H9 (cell line): ENCODE data around the gene GABPB2. TPM values are rescaled to one million over a fixed set of nuclear protein-coding genes. Genes with fewer than 3 reads are reported as not detected.

Experiments used
- DNase-seq: peaks from one replicate; pipeline ENCODE4 v3.0.0-alpha.2; 2017
- H2AFZ ChIP-seq: one replicate; pipeline ENCODE4 v1.6.1; 2013; ENCODE audit warnings: mild to moderate bottlenecking, low read length, control low read depth, moderate library complexity
- H2AK5ac ChIP-seq: 2 replicates; pipeline ENCODE4 v1.6.1; 2013; ENCODE audit warnings: low read length, control low read depth, mixed read lengths; ENCODE audit not compliant: insufficient read length
- H2BK120ac ChIP-seq: one replicate; pipeline ENCODE4 v1.6.1; 2013; ENCODE audit warnings: low read depth, mild to moderate bottlenecking, low read length, control low read depth, inconsistent platforms; ENCODE audit not compliant: poor library complexity, severe bottlenecking
- H2BK12ac ChIP-seq: 2 replicates; pipeline ENCODE4 v1.6.1; 2013; ENCODE audit warnings: low read length, control low read depth, mixed read lengths, low read depth; ENCODE audit not compliant: insufficient read length
- H2BK15ac ChIP-seq: 2 replicates; pipeline ENCODE4 v1.6.1; 2013; ENCODE audit warnings: low read depth, low read length, control low read depth
- H2BK20ac ChIP-seq: one replicate; pipeline ENCODE4 v1.6.1; 2013; ENCODE audit warnings: low read depth, mild to moderate bottlenecking, low read length, control low read depth, inconsistent platforms; ENCODE audit not compliant: poor library complexity, severe bottlenecking
- H2BK5ac ChIP-seq: 2 replicates; pipeline ENCODE4 v1.6.1; 2013; ENCODE audit warnings: low read length, control low read depth, mixed read lengths; ENCODE audit not compliant: insufficient read length
- H3K14ac ChIP-seq: 2 replicates; pipeline ENCODE4 v1.6.1; 2013; ENCODE audit warnings: low read length, control low read depth; ENCODE audit not compliant: insufficient read depth
- H3K18ac ChIP-seq: 2 replicates; pipeline ENCODE4 v1.6.1; 2013; ENCODE audit warnings: low read depth, mild to moderate bottlenecking, mixed read lengths, low read length, control low read depth; ENCODE audit not compliant: insufficient read length
- H3K23ac ChIP-seq: 2 replicates; pipeline ENCODE4 v1.6.1; 2013; ENCODE audit warnings: low read length, control low read depth, mixed read lengths, low read depth; ENCODE audit not compliant: insufficient read length
- H3K23me2 ChIP-seq: 2 replicates; pipeline ENCODE4 v1.6.1; 2013; ENCODE audit warnings: low read depth, mild to moderate bottlenecking, mixed read lengths, low read length, control low read depth; ENCODE audit not compliant: insufficient read length, poor library complexity, severe bottlenecking
- H3K27ac ChIP-seq: 2 replicates; pipeline ENCODE4 v1.5.1; 2013; ENCODE audit warnings: low read length, control low read depth, mixed read lengths, low read depth; ENCODE audit not compliant: insufficient read length
- H3K27me3 ChIP-seq: 2 replicates; pipeline ENCODE4 v1.6.1; 2013; ENCODE audit warnings: low read length, control low read depth, inconsistent platforms; ENCODE audit not compliant: insufficient read depth
- H3K4ac ChIP-seq: 2 replicates; pipeline ENCODE4 v1.6.1; 2013; ENCODE audit warnings: low read depth, mild to moderate bottlenecking, control low read depth, inconsistent platforms, low read length, moderate library complexity
- H3K4me1 ChIP-seq: 2 replicates; pipeline ENCODE4 v1.6.1; 2013; ENCODE audit warnings: low read length, control low read depth, inconsistent platforms; ENCODE audit not compliant: insufficient read depth
- H3K4me2 ChIP-seq: 2 replicates; pipeline ENCODE4 v1.6.1; 2013; ENCODE audit warnings: low read length, control low read depth, mixed read lengths; ENCODE audit not compliant: insufficient read length, insufficient read depth
- H3K56ac ChIP-seq: 2 replicates; pipeline ENCODE4 v1.6.1; 2013; ENCODE audit warnings: low read depth, mild to moderate bottlenecking, mixed read lengths, low read length, control low read depth; ENCODE audit not compliant: insufficient read length
- H3K79me1 ChIP-seq: 2 replicates; pipeline ENCODE4 v1.6.1; 2013; ENCODE audit warnings: low read depth, mild to moderate bottlenecking, moderate library complexity, low read length, control low read depth, inconsistent platforms; ENCODE audit not compliant: insufficient read depth, poor library complexity, severe bottlenecking
- H3K79me2 ChIP-seq: 2 replicates; pipeline ENCODE4 v1.6.1; 2013; ENCODE audit warnings: low read length, control low read depth, inconsistent platforms; ENCODE audit not compliant: insufficient read depth
- H3K9ac ChIP-seq: 2 replicates; pipeline ENCODE4 v1.6.1; 2013; ENCODE audit warnings: low read length, control low read depth, mixed read lengths; ENCODE audit not compliant: insufficient read length; ENCODE audit errors: extremely low read depth
- H3K9me3 ChIP-seq: one replicate; pipeline ENCODE4 v1.6.1; 2013; ENCODE audit warnings: low read depth, low read length, inconsistent platforms; ENCODE audit not compliant: control insufficient read depth
- H3T11ph ChIP-seq: one replicate; pipeline ENCODE4 v1.6.1; 2013; ENCODE audit warnings: mild to moderate bottlenecking, low read length, control low read depth, inconsistent platforms
- H4K20me1 ChIP-seq: one replicate; pipeline ENCODE4 v1.6.1; 2013; ENCODE audit not compliant: control insufficient read depth, insufficient read length, insufficient read depth
- H4K5ac ChIP-seq: 2 replicates; pipeline ENCODE4 v1.6.1; 2013; ENCODE audit warnings: low read depth, mild to moderate bottlenecking, mixed read lengths, low read length, control low read depth; ENCODE audit not compliant: insufficient read length
- H4K8ac ChIP-seq: replicated peaks from 2 replicates; pipeline ENCODE4 v1.6.1; 2013; ENCODE audit warnings: low read length, control low read depth, mixed read lengths, low read depth; ENCODE audit not compliant: insufficient read length
- H4K91ac ChIP-seq: 2 replicates; pipeline ENCODE4 v1.6.1; 2013; ENCODE audit warnings: low read depth, mild to moderate bottlenecking, moderate library complexity, mixed read lengths, low read length, control low read depth; ENCODE audit not compliant: insufficient read length
- H3K27ac Mint-ChIP-seq, 3 experiments: 2 replicates in 2 of 3; 3 replicates in 1 of 3; pipeline ENCODE4 v1.8.0; 2020 to 2021; ENCODE audit warnings: mixed read lengths in 3 of 3, mild to moderate bottlenecking in 1 of 3, moderate library complexity in 1 of 3
- H3K27me3 Mint-ChIP-seq: 2 replicates; pipeline ENCODE4 v1.8.0; 2021; ENCODE audit warnings: low read depth, mild to moderate bottlenecking, moderate library complexity, mixed read lengths
- H3K36me3 Mint-ChIP-seq, 3 experiments: 2 replicates in 2 of 3; 3 replicates in 1 of 3; pipeline ENCODE4 v1.8.0; 2020 to 2021; ENCODE audit warnings: low read depth in 3 of 3, mixed read lengths in 3 of 3; ENCODE audit not compliant: insufficient read depth in 1 of 3
- H3K4me1 Mint-ChIP-seq, 2 experiments: 2 replicates each; pipeline ENCODE4 v1.8.0; 2020; ENCODE audit warnings: mixed read lengths in 2 of 2
- H3K4me3 Mint-ChIP-seq, 2 experiments: 2 replicates in 1 of 2; 3 replicates in 1 of 2; pipeline ENCODE4 v1.8.0; 2020 to 2021; ENCODE audit warnings: mild to moderate bottlenecking in 2 of 2, mixed read lengths in 2 of 2, moderate library complexity in 1 of 2
- H3K9me3 Mint-ChIP-seq, 2 experiments: 2 replicates in 1 of 2; 3 replicates in 1 of 2; pipeline ENCODE4 v1.8.0; 2020; ENCODE audit warnings: mild to moderate bottlenecking in 2 of 2, mixed read lengths in 2 of 2, moderate library complexity in 1 of 2
- CTCF ChIP-seq: fragments of 200-600 bp; sonication (generic); conservative IDR thresholded peaks from 3 replicates; pipeline ENCODE4 v1.8.0; 2021; ENCODE audit warnings: antibody characterized with exemption, mild to moderate bottlenecking
- WGBS: extraction: QIAGEN DNeasy Blood & Tissue Kit; methylation state at CpG from one replicate; pipeline ENCODE4 v1.1.7; 2013; ENCODE audit warnings: missing lambda C conversion rate, low lambda C conversion rate, mixed read lengths; ENCODE audit not compliant: insufficient read length; ENCODE audit errors: extremely low coverage; 5-methylcytosine and 5-hydroxymethylcytosine counted together
- total RNA-seq: library from RNA; stranded (reverse); gene quantifications from 2 replicates; pipeline ENCODE4 v1.2.1, GENCODE V29; 2021

GABPB2 gene
- total RNA-seq, 1 experiment from 2014 or later = 4.1 TPM

DNA sequence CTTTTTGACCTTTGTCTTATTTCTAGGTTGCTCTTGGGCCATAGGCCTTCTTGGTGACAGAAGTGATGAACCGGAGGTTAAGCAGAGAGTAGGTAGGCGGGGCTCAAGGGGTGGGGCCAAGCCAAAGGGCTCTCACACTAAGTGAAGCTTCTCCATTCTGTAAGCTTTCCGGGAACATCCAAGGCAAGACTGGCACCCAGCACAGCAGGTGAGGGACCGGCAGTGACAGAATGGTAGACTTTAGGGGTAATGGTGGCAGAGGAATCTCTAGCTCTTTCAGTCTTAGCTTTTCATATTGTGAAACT is 85.9 kb downstream of the GABPB2 start, which contains the start of gene TNFAIP8L2:
TNFAIP8L2 (plus strand) TSS at position 135 of the 305 bp plus-strand sequence. CDS start 2,049 bp downstream, outside the sequence.
- no peaks in the 10 kb centered on the region; a peak in 1 of 5 replicates for H3K9me3 Mint-ChIP-seq
- no peak within 1 kb of the TSS for H2BK5ac ChIP-seq
- no peak within 1 kb of the TSS for H4K8ac ChIP-seq
- peak within 1 kb of the TSS in 1 of 3 experiments; percentile 4; a peak in 1 of 7 replicates for H3K27ac Mint-ChIP-seq
- no peak within 1 kb of the TSS for H3K56ac ChIP-seq
- H3K23ac ChIP-seq = no peak within 1 kb of the TSS
- no peaks in the 10 kb centered on the region for H3K27me3 ChIP-seq
- peak; percentile 54 for DNase-seq
- H3K9me3 ChIP-seq = no peaks in the 10 kb centered on the region
- TF ChIP-seq CTCF = no peak
- no peaks in the 10 kb centered on the region for H3K79me1 ChIP-seq
- no peak within 1 kb of the TSS for H3K27ac ChIP-seq
- H4K20me1 ChIP-seq = no peaks in the 10 kb centered on the region
- H4K5ac ChIP-seq = no peak within 1 kb of the TSS
- no peak within 1 kb of the TSS for H3K18ac ChIP-seq
- H3K14ac ChIP-seq = no peak within 1 kb of the TSS
- no peak within 1 kb of the TSS for H3K4me3 Mint-ChIP-seq
- H3K23me2 ChIP-seq = no peaks in the 10 kb centered on the region
- H2BK12ac ChIP-seq = no peak within 1 kb of the TSS
- H3K4ac ChIP-seq = no peak within 1 kb of the TSS
- H2BK20ac ChIP-seq = no peak within 1 kb of the TSS
- H2BK120ac ChIP-seq = no peak within 1 kb of the TSS
- no peak within 1 kb of the TSS for H2AFZ ChIP-seq
- no peaks in the 10 kb centered on the region for H3K4me1 ChIP-seq
- H3K4me1 Mint-ChIP-seq = peaks cover 9 to 10% of the 10 kb centered on the region in 2 experiments; a peak in 3 of 4 replicates
- no peak within 1 kb of the TSS for H3K4me2 ChIP-seq
- no peak within 1 kb of the TSS for H3T11ph ChIP-seq
- no peak within 1 kb of the TSS for H2BK15ac ChIP-seq
- H3K9ac ChIP-seq = no peak within 1 kb of the TSS
- WGBS = no CpG with 5 or more reads among the region's 4 CpGs
- H2AK5ac ChIP-seq = no peak within 1 kb of the TSS
- no peaks in the 10 kb centered on the region for H3K79me2 ChIP-seq
- peaks cover 1 to 24% (median 16%) of the 10 kb centered on the region in 3 experiments; a peak in 6 of 7 replicates for H3K36me3 Mint-ChIP-seq
- H3K27me3 Mint-ChIP-seq = no peaks in the 10 kb centered on the region
- no peak within 1 kb of the TSS for H4K91ac ChIP-seq
